Astrocyte (in vitro differentiated cells and primary cell): ENCODE measurements around the gene KIAA0232. TPM values are rescaled to one million over a fixed set of nuclear protein-coding genes. Genes with fewer than 3 reads are reported as not detected.
A peak's percentile ranks its signal among the peaks of the same experiment; 100 is the strongest.

ENCODE experiments used
- DNase-seq: peaks from one replicate; pipeline ENCODE4 v3.0.0-alpha.2; 2010; ENCODE audit warnings: low read depth
- FAIRE-seq: peaks from 2 replicates; lab custom pipeline; 2011; peaks lifted over from hg19 to GRCh38; lab: Jason Lieb, UNC
- H2AFZ ChIP-seq: 2 replicates; pipeline ENCODE4 v1.6.0; 2012; ENCODE audit warnings: low read depth, low read length, inconsistent platforms
- H3K27ac ChIP-seq: 2 replicates; pipeline ENCODE4 v1.5.1; 2011; ENCODE audit warnings: low read depth, low read length, inconsistent platforms
- H3K27me3 ChIP-seq: 2 replicates; pipeline ENCODE4 v1.6.0; 2011; ENCODE audit warnings: low read length, inconsistent platforms; ENCODE audit not compliant: insufficient read depth
- H3K36me3 ChIP-seq: 2 replicates; pipeline ENCODE4 v1.5.1; 2011; ENCODE audit warnings: low read length, inconsistent platforms; ENCODE audit not compliant: insufficient read depth
- H3K4me1 ChIP-seq: 2 replicates; pipeline ENCODE4 v1.5.1; 2011; ENCODE audit warnings: low read length, inconsistent platforms; ENCODE audit not compliant: insufficient read depth
- H3K4me2 ChIP-seq: 2 replicates; pipeline ENCODE4 v1.6.0; 2012; ENCODE audit warnings: low read length, inconsistent platforms
- H3K4me3 ChIP-seq: 2 replicates; pipeline ENCODE4 v1.5.1; 2011; ENCODE audit warnings: low read depth, mild to moderate bottlenecking, low read length, inconsistent platforms; ENCODE audit not compliant: insufficient read depth
- H3K79me2 ChIP-seq: 2 replicates; pipeline ENCODE4 v1.6.0; 2012; ENCODE audit warnings: mild to moderate bottlenecking, low read length, inconsistent platforms; ENCODE audit not compliant: insufficient read depth
- H3K9ac ChIP-seq: 2 replicates; pipeline ENCODE4 v1.6.0; 2012; ENCODE audit warnings: mild to moderate bottlenecking, low read length, inconsistent platforms
- H3K9me3 ChIP-seq: 2 replicates; pipeline ENCODE4 v1.5.1; 2012; ENCODE audit warnings: low read depth, mild to moderate bottlenecking, low read length, inconsistent platforms; ENCODE audit not compliant: insufficient read depth
- H4K20me1 ChIP-seq: 2 replicates; pipeline ENCODE4 v1.6.0; 2012; ENCODE audit warnings: low read length, inconsistent platforms; ENCODE audit not compliant: insufficient read depth
- H3K27ac Mint-ChIP-seq: one replicate; pipeline ENCODE4 v1.8.0; 2021; ENCODE audit warnings: mild to moderate bottlenecking, mixed read lengths; ENCODE audit not compliant: unreplicated experiment
- H3K27me3 Mint-ChIP-seq: one replicate; pipeline ENCODE4 v1.8.0; 2021; ENCODE audit warnings: low read depth, mixed read lengths; ENCODE audit not compliant: unreplicated experiment
- H3K36me3 Mint-ChIP-seq: one replicate; pipeline ENCODE4 v1.8.0; 2021; ENCODE audit warnings: low read depth, mixed read lengths; ENCODE audit not compliant: unreplicated experiment
- H3K4me1 Mint-ChIP-seq: one replicate; pipeline ENCODE4 v1.8.0; 2021; ENCODE audit warnings: low read depth, mixed read lengths; ENCODE audit not compliant: unreplicated experiment
- H3K4me3 Mint-ChIP-seq: one replicate; pipeline ENCODE4 v1.8.0; 2021; ENCODE audit warnings: mild to moderate bottlenecking, moderate library complexity, mixed read lengths; ENCODE audit not compliant: unreplicated experiment
- H3K9me3 Mint-ChIP-seq: one replicate; pipeline ENCODE4 v1.8.0; 2021; ENCODE audit warnings: mild to moderate bottlenecking, mixed read lengths; ENCODE audit not compliant: unreplicated experiment
- CTCF ChIP-seq: IDR thresholded peaks from 2 replicates; pipeline ENCODE4 v1.5.1; 2011; ENCODE audit warnings: low read depth, mild to moderate bottlenecking, inconsistent platforms, low read length, moderate library complexity; ENCODE audit not compliant: insufficient read depth
- EZH2 ChIP-seq: IDR thresholded peaks from 2 replicates; pipeline ENCODE4 v1.6.1; 2012; ENCODE audit warnings: mild to moderate bottlenecking, low read length, inconsistent platforms; ENCODE audit not compliant: insufficient read depth
- total RNA-seq: library from RNA; stranded (reverse); gene quantifications from 2 replicates; pipeline ENCODE4 v1.2.1, GENCODE V29; 2021

The KIAA0232 gene
- total RNA-seq, 1 donor from 2014 or later = 27.6 TPM

- no peak overlapping the region for H3K4me3 ChIP-seq
- Mint-ChIP-seq H3K36me3 (no peaks in the 10 kb centered on the region), H3K4me1 (peaks cover 3% of the 10 kb centered on the region), H3K27me3 (peaks cover 4% of the 10 kb centered on the region), H3K27ac (peak overlapping the region; percentile 20), H3K9me3 (peaks cover 2% of the 10 kb centered on the region), H3K4me3 (no peak overlapping the region)
- no peaks in the 10 kb centered on the region for H3K9me3 ChIP-seq
- no peaks in the 10 kb centered on the region for H3K27me3 ChIP-seq
- no peaks in the 10 kb centered on the region for H3K79me2 ChIP-seq
- no peak overlapping the region for H2AFZ ChIP-seq
- DNase-seq (no peak), FAIRE-seq (no peak)
- no peak overlapping the region for H3K4me2 ChIP-seq
- no peak overlapping the region for H3K9ac ChIP-seq
- TF ChIP-seq EZH2 = no peak
- TF ChIP-seq CTCF = no peak
- no peaks in the 10 kb centered on the region for H3K36me3 ChIP-seq
- peaks cover 10% of the 10 kb centered on the region for H3K4me1 ChIP-seq
- H3K27ac ChIP-seq = no peak overlapping the region
- no peaks in the 10 kb centered on the region for H4K20me1 ChIP-seq
Observed at GRCh38 chr4:6734165-6734786, 48.3 kb upstream of the KIAA0232 start.

GRCh38 chr4:6739920-6740319, 42.6 kb upstream of the KIAA0232 start:
- H3K9me3 Mint-ChIP-seq = no peaks in the 10 kb centered on the region
- Histone ChIP-seq H3K27ac (no peak overlapping the region), H3K27me3 (no peaks in the 10 kb centered on the region), H3K36me3 (no peaks in the 10 kb centered on the region), H3K4me2 (no peak overlapping the region), H3K79me2 (no peaks in the 10 kb centered on the region), H3K9ac (no peak overlapping the region), H4K20me1 (no peaks in the 10 kb centered on the region), H3K4me3 (no peak overlapping the region), H2AFZ (no peak overlapping the region), H3K4me1 (no peaks in the 10 kb centered on the region), H3K9me3 (no peaks in the 10 kb centered on the region)
- H3K27me3 Mint-ChIP-seq = no peaks in the 10 kb centered on the region
- H3K4me3 Mint-ChIP-seq = no peak overlapping the region
- DNase-seq (no peak), FAIRE-seq (no peak)
- no peaks in the 10 kb centered on the region for H3K36me3 Mint-ChIP-seq
- TF ChIP-seq EZH2 (no peak), CTCF (no peak)
- H3K27ac Mint-ChIP-seq = no peak overlapping the region
- no peaks in the 10 kb centered on the region for H3K4me1 Mint-ChIP-seq

GRCh38 chr4:6740347-6740746, 42.2 kb upstream of the KIAA0232 start:
- no peak overlapping the region for H3K27ac Mint-ChIP-seq
- H3K4me1 Mint-ChIP-seq = no peaks in the 10 kb centered on the region
- no peak overlapping the region for H2AFZ ChIP-seq
- DNase-seq (no peak), FAIRE-seq (no peak)
- H3K4me1 ChIP-seq = no peaks in the 10 kb centered on the region
- H3K4me3 ChIP-seq = no peak overlapping the region
- no peaks in the 10 kb centered on the region for H4K20me1 ChIP-seq
- H3K79me2 ChIP-seq = no peaks in the 10 kb centered on the region
- TF ChIP-seq CTCF = no peak
- no peak for TF ChIP-seq EZH2
- H3K27me3 Mint-ChIP-seq = no peaks in the 10 kb centered on the region
- no peaks in the 10 kb centered on the region for H3K36me3 Mint-ChIP-seq
- H3K9me3 Mint-ChIP-seq = no peaks in the 10 kb centered on the region
- no peak overlapping the region for H3K27ac ChIP-seq
- H3K9me3 ChIP-seq = no peaks in the 10 kb centered on the region
- H3K27me3 ChIP-seq = no peaks in the 10 kb centered on the region
- H3K36me3 ChIP-seq = no peaks in the 10 kb centered on the region
- no peak overlapping the region for H3K9ac ChIP-seq
- H3K4me2 ChIP-seq = no peak overlapping the region
- H3K4me3 Mint-ChIP-seq = no peak overlapping the region
